Measurements from ENCODE around the gene NR1H3.

Gene NR1H3

GRCh38 chr11:47245611-47246357 is 12.0 kb upstream of the NR1H3 start:
- H3K27me3 ChIP-seq (replicated peaks; ENCODE audit: control insufficient read depth, insufficient read depth, low read length), result no peaks in the 10 kb centered on the region
- H3K4me1 ChIP-seq (ENCODE audit: control insufficient read depth, insufficient read depth, low read length), result peaks cover 37% of the 10 kb centered on the region
- H3K9me3 ChIP-seq (ENCODE audit: control insufficient read depth, low read length), result no peaks in the 10 kb centered on the region
- no peak overlapping the region for H3K9ac ChIP-seq (ENCODE audit: low read length)
- no peak overlapping the region for H3K4me3 ChIP-seq (ENCODE audit: low read length)
- peaks cover 43% of the 10 kb centered on the region for H3K36me3 ChIP-seq (ENCODE audit: control insufficient read depth, insufficient read depth, low read length, severe bottlenecking)
- DNase-seq (ENCODE audit: low read depth), result no peak

GRCh38 chr11:47247502-47247901 is 10.3 kb upstream of the NR1H3 start:
- DNase-seq (ENCODE audit: low read depth), result no peak
- no peaks in the 10 kb centered on the region for H3K9me3 ChIP-seq (ENCODE audit: control insufficient read depth, low read length)
- H3K4me1 ChIP-seq (ENCODE audit: control insufficient read depth, insufficient read depth, low read length), result peaks cover 25% of the 10 kb centered on the region
- H3K27me3 ChIP-seq (replicated peaks; ENCODE audit: control insufficient read depth, insufficient read depth, low read length), result no peaks in the 10 kb centered on the region
- peaks cover 30% of the 10 kb centered on the region for H3K36me3 ChIP-seq (ENCODE audit: control insufficient read depth, insufficient read depth, low read length, severe bottlenecking)
- H3K9ac ChIP-seq (ENCODE audit: low read length), result no peak overlapping the region
- H3K4me3 ChIP-seq (ENCODE audit: low read length), result peak overlapping the region; percentile 89

GRCh38 chr11:47248304-47248663 is 9.5 kb upstream of the NR1H3 start:
- DNase-seq (ENCODE audit: low read depth), result peak; percentile 51

GRCh38 chr11:47248664-47249377 is 9.0 kb upstream of the NR1H3 start, which contains the start of gene ACP2:
ACP2 (minus strand) TSS chr11:47248814; CDS start chr11:47248789, 25 bp downstream.
- peak; percentile 96 for DNase-seq (ENCODE audit: low read depth)
- Histone ChIP-seq H3K9ac (ENCODE audit: low read length) (peak within 1 kb of the TSS; percentile 90), H3K4me3 (ENCODE audit: low read length) (peak within 1 kb of the TSS; percentile 89), H3K27me3 (replicated peaks; ENCODE audit: control insufficient read depth, insufficient read depth, low read length) (no peaks in the 10 kb centered on the region), H3K9me3 (ENCODE audit: control insufficient read depth, low read length) (no peaks in the 10 kb centered on the region), H3K36me3 (ENCODE audit: control insufficient read depth, insufficient read depth, low read length, severe bottlenecking) (peaks cover 18% of the 10 kb centered on the region), H3K4me1 (ENCODE audit: control insufficient read depth, insufficient read depth, low read length) (peaks cover 27% of the 10 kb centered on the region)

More at GRCh38 chr11:47248304-47248663, 9.5 kb upstream of the NR1H3 start:
- Histone ChIP-seq H3K4me3 (ENCODE audit: low read length) (peak overlapping the region; percentile 89), H3K9me3 (ENCODE audit: control insufficient read depth, low read length) (no peaks in the 10 kb centered on the region), H3K9ac (ENCODE audit: low read length) (peak overlapping the region; percentile 90), H3K36me3 (ENCODE audit: control insufficient read depth, insufficient read depth, low read length, severe bottlenecking) (peaks cover 22% of the 10 kb centered on the region), H3K4me1 (ENCODE audit: control insufficient read depth, insufficient read depth, low read length) (peaks cover 23% of the 10 kb centered on the region), H3K27me3 (replicated peaks; ENCODE audit: control insufficient read depth, insufficient read depth, low read length) (no peaks in the 10 kb centered on the region)

GRCh38 chr11:47249378-47249715 is 8.4 kb upstream of the NR1H3 start:
- peaks cover 16% of the 10 kb centered on the region for H3K36me3 ChIP-seq (ENCODE audit: control insufficient read depth, insufficient read depth, low read length, severe bottlenecking)
- H3K9ac ChIP-seq (ENCODE audit: low read length), result peak overlapping the region; percentile 90
- H3K27me3 ChIP-seq (replicated peaks; ENCODE audit: control insufficient read depth, insufficient read depth, low read length), result no peaks in the 10 kb centered on the region
- no peak for DNase-seq (ENCODE audit: low read depth)
- peaks cover 32% of the 10 kb centered on the region for H3K4me1 ChIP-seq (ENCODE audit: control insufficient read depth, insufficient read depth, low read length)
- H3K9me3 ChIP-seq (ENCODE audit: control insufficient read depth, low read length), result no peaks in the 10 kb centered on the region
- peak overlapping the region; percentile 89 for H3K4me3 ChIP-seq (ENCODE audit: low read length)

GRCh38 chr11:47251751-47252150 is 6.0 kb upstream of the NR1H3 start:
- Histone ChIP-seq H3K9me3 (ENCODE audit: control insufficient read depth, low read length) (no peaks in the 10 kb centered on the region), H3K4me3 (ENCODE audit: low read length) (no peak overlapping the region), H3K36me3 (ENCODE audit: control insufficient read depth, insufficient read depth, low read length, severe bottlenecking) (no peaks in the 10 kb centered on the region), H3K27me3 (replicated peaks; ENCODE audit: control insufficient read depth, insufficient read depth, low read length) (no peaks in the 10 kb centered on the region), H3K9ac (ENCODE audit: low read length) (no peak overlapping the region), H3K4me1 (ENCODE audit: control insufficient read depth, insufficient read depth, low read length) (peaks cover 50% of the 10 kb centered on the region)
- no peak for DNase-seq (ENCODE audit: low read depth)

- no peak overlapping the region for H3K4me3 ChIP-seq (ENCODE audit: low read length)
- DNase-seq (ENCODE audit: low read depth), result no peak
- no peaks in the 10 kb centered on the region for H3K36me3 ChIP-seq (ENCODE audit: control insufficient read depth, insufficient read depth, low read length, severe bottlenecking)
- peak overlapping the region; percentile 55 for H3K9ac ChIP-seq (ENCODE audit: low read length)
- peaks cover 50% of the 10 kb centered on the region for H3K4me1 ChIP-seq (ENCODE audit: control insufficient read depth, insufficient read depth, low read length)
- H3K27me3 ChIP-seq (replicated peaks; ENCODE audit: control insufficient read depth, insufficient read depth, low read length), result no peaks in the 10 kb centered on the region
- no peaks in the 10 kb centered on the region for H3K9me3 ChIP-seq (ENCODE audit: control insufficient read depth, low read length)
These were observed 4.1 kb upstream of the NR1H3 start for GRCh38 chr11:47253660-47254059.

GRCh38 chr11:47254386-47254785 is 3.4 kb upstream of the NR1H3 start:
- Histone ChIP-seq H3K9ac (ENCODE audit: low read length) (peak overlapping the region; percentile 55), H3K36me3 (ENCODE audit: control insufficient read depth, insufficient read depth, low read length, severe bottlenecking) (no peaks in the 10 kb centered on the region), H3K4me1 (ENCODE audit: control insufficient read depth, insufficient read depth, low read length) (peaks cover 55% of the 10 kb centered on the region), H3K9me3 (ENCODE audit: control insufficient read depth, low read length) (no peaks in the 10 kb centered on the region), H3K4me3 (ENCODE audit: low read length) (peak overlapping the region; percentile 48), H3K27me3 (replicated peaks; ENCODE audit: control insufficient read depth, insufficient read depth, low read length) (no peaks in the 10 kb centered on the region)
- no peak for DNase-seq (ENCODE audit: low read depth)

- no peak overlapping the region for H3K9ac ChIP-seq (ENCODE audit: low read length)
- peaks cover 4% of the 10 kb centered on the region for H3K36me3 ChIP-seq (ENCODE audit: control insufficient read depth, insufficient read depth, low read length, severe bottlenecking)
- no peaks in the 10 kb centered on the region for H3K9me3 ChIP-seq (ENCODE audit: control insufficient read depth, low read length)
- no peak for DNase-seq (ENCODE audit: low read depth)
- no peaks in the 10 kb centered on the region for H3K27me3 ChIP-seq (replicated peaks; ENCODE audit: control insufficient read depth, insufficient read depth, low read length)
- no peak overlapping the region for H3K4me3 ChIP-seq (ENCODE audit: low read length)
- peaks cover 63% of the 10 kb centered on the region for H3K4me1 ChIP-seq (ENCODE audit: control insufficient read depth, insufficient read depth, low read length)
These were observed 1.4 kb upstream of the NR1H3 start for GRCh38 chr11:47256374-47256773.

GRCh38 chr11:47257177-47257516 is 649 bp upstream of the NR1H3 start:
- H3K9me3 ChIP-seq (ENCODE audit: control insufficient read depth, low read length), result no peaks in the 10 kb centered on the region
- peaks cover 9% of the 10 kb centered on the region for H3K36me3 ChIP-seq (ENCODE audit: control insufficient read depth, insufficient read depth, low read length, severe bottlenecking)
- H3K27me3 ChIP-seq (replicated peaks; ENCODE audit: control insufficient read depth, insufficient read depth, low read length), result no peaks in the 10 kb centered on the region
- DNase-seq (ENCODE audit: low read depth), result no peak
- peaks cover 63% of the 10 kb centered on the region for H3K4me1 ChIP-seq (ENCODE audit: control insufficient read depth, insufficient read depth, low read length)
- H3K9ac ChIP-seq (ENCODE audit: low read length), result peak overlapping the region; percentile 63
- H3K4me3 ChIP-seq (ENCODE audit: low read length), result no peak overlapping the region

- Histone ChIP-seq H3K4me1 (ENCODE audit: control insufficient read depth, insufficient read depth, low read length) (peaks cover 63% of the 10 kb centered on the region), H3K9ac (ENCODE audit: low read length) (peak overlapping the region; percentile 89), H3K36me3 (ENCODE audit: control insufficient read depth, insufficient read depth, low read length, severe bottlenecking) (peaks cover 9% of the 10 kb centered on the region), H3K4me3 (ENCODE audit: low read length) (peak overlapping the region; percentile 82), H3K27me3 (replicated peaks; ENCODE audit: control insufficient read depth, insufficient read depth, low read length) (no peaks in the 10 kb centered on the region), H3K9me3 (ENCODE audit: control insufficient read depth, low read length) (no peaks in the 10 kb centered on the region)
- no peak for DNase-seq (ENCODE audit: low read depth)
These were observed 614 bp downstream of the NR1H3 start for GRCh38 chr11:47258317-47258902.
